H9 (cell line): Measurements from ENCODE around the gene YLPM1. TPM values are rescaled to one million over a fixed set of nuclear protein-coding genes. Genes with fewer than 3 reads are reported as not detected.

Source experiments
- DNase-seq: peaks from one replicate; pipeline ENCODE4 v3.0.0-alpha.2; 2017
- H2AFZ ChIP-seq: one replicate; pipeline ENCODE4 v1.6.1; 2013; ENCODE audit warnings: mild to moderate bottlenecking, low read length, control low read depth, moderate library complexity
- H2AK5ac ChIP-seq: 2 replicates; pipeline ENCODE4 v1.6.1; 2013; ENCODE audit warnings: low read length, control low read depth, mixed read lengths; ENCODE audit not compliant: insufficient read length
- H2BK120ac ChIP-seq: one replicate; pipeline ENCODE4 v1.6.1; 2013; ENCODE audit warnings: low read depth, mild to moderate bottlenecking, low read length, control low read depth, inconsistent platforms; ENCODE audit not compliant: poor library complexity, severe bottlenecking
- H2BK12ac ChIP-seq: 2 replicates; pipeline ENCODE4 v1.6.1; 2013; ENCODE audit warnings: low read length, control low read depth, mixed read lengths, low read depth; ENCODE audit not compliant: insufficient read length
- H2BK15ac ChIP-seq: 2 replicates; pipeline ENCODE4 v1.6.1; 2013; ENCODE audit warnings: low read depth, low read length, control low read depth
- H2BK20ac ChIP-seq: one replicate; pipeline ENCODE4 v1.6.1; 2013; ENCODE audit warnings: low read depth, mild to moderate bottlenecking, low read length, control low read depth, inconsistent platforms; ENCODE audit not compliant: poor library complexity, severe bottlenecking
- H2BK5ac ChIP-seq: 2 replicates; pipeline ENCODE4 v1.6.1; 2013; ENCODE audit warnings: low read length, control low read depth, mixed read lengths; ENCODE audit not compliant: insufficient read length
- H3K14ac ChIP-seq: 2 replicates; pipeline ENCODE4 v1.6.1; 2013; ENCODE audit warnings: low read length, control low read depth; ENCODE audit not compliant: insufficient read depth
- H3K18ac ChIP-seq: 2 replicates; pipeline ENCODE4 v1.6.1; 2013; ENCODE audit warnings: low read depth, mild to moderate bottlenecking, mixed read lengths, low read length, control low read depth; ENCODE audit not compliant: insufficient read length
- H3K23ac ChIP-seq: 2 replicates; pipeline ENCODE4 v1.6.1; 2013; ENCODE audit warnings: low read length, control low read depth, mixed read lengths, low read depth; ENCODE audit not compliant: insufficient read length
- H3K23me2 ChIP-seq: 2 replicates; pipeline ENCODE4 v1.6.1; 2013; ENCODE audit warnings: low read depth, mild to moderate bottlenecking, mixed read lengths, low read length, control low read depth; ENCODE audit not compliant: insufficient read length, poor library complexity, severe bottlenecking
- H3K27ac ChIP-seq: 2 replicates; pipeline ENCODE4 v1.5.1; 2013; ENCODE audit warnings: low read length, control low read depth, mixed read lengths, low read depth; ENCODE audit not compliant: insufficient read length
- H3K27me3 ChIP-seq: 2 replicates; pipeline ENCODE4 v1.6.1; 2013; ENCODE audit warnings: low read length, control low read depth, inconsistent platforms; ENCODE audit not compliant: insufficient read depth
- H3K4ac ChIP-seq: 2 replicates; pipeline ENCODE4 v1.6.1; 2013; ENCODE audit warnings: low read depth, mild to moderate bottlenecking, control low read depth, inconsistent platforms, low read length, moderate library complexity
- H3K4me1 ChIP-seq: 2 replicates; pipeline ENCODE4 v1.6.1; 2013; ENCODE audit warnings: low read length, control low read depth, inconsistent platforms; ENCODE audit not compliant: insufficient read depth
- H3K4me2 ChIP-seq: 2 replicates; pipeline ENCODE4 v1.6.1; 2013; ENCODE audit warnings: low read length, control low read depth, mixed read lengths; ENCODE audit not compliant: insufficient read length, insufficient read depth
- H3K56ac ChIP-seq: 2 replicates; pipeline ENCODE4 v1.6.1; 2013; ENCODE audit warnings: low read depth, mild to moderate bottlenecking, mixed read lengths, low read length, control low read depth; ENCODE audit not compliant: insufficient read length
- H3K79me1 ChIP-seq: 2 replicates; pipeline ENCODE4 v1.6.1; 2013; ENCODE audit warnings: low read depth, mild to moderate bottlenecking, moderate library complexity, low read length, control low read depth, inconsistent platforms; ENCODE audit not compliant: insufficient read depth, poor library complexity, severe bottlenecking
- H3K79me2 ChIP-seq: 2 replicates; pipeline ENCODE4 v1.6.1; 2013; ENCODE audit warnings: low read length, control low read depth, inconsistent platforms; ENCODE audit not compliant: insufficient read depth
- H3K9ac ChIP-seq: 2 replicates; pipeline ENCODE4 v1.6.1; 2013; ENCODE audit warnings: low read length, control low read depth, mixed read lengths; ENCODE audit not compliant: insufficient read length; ENCODE audit errors: extremely low read depth
- H3K9me3 ChIP-seq: one replicate; pipeline ENCODE4 v1.6.1; 2013; ENCODE audit warnings: low read depth, low read length, inconsistent platforms; ENCODE audit not compliant: control insufficient read depth
- H3T11ph ChIP-seq: one replicate; pipeline ENCODE4 v1.6.1; 2013; ENCODE audit warnings: mild to moderate bottlenecking, low read length, control low read depth, inconsistent platforms
- H4K20me1 ChIP-seq: one replicate; pipeline ENCODE4 v1.6.1; 2013; ENCODE audit not compliant: control insufficient read depth, insufficient read length, insufficient read depth
- H4K5ac ChIP-seq: 2 replicates; pipeline ENCODE4 v1.6.1; 2013; ENCODE audit warnings: low read depth, mild to moderate bottlenecking, mixed read lengths, low read length, control low read depth; ENCODE audit not compliant: insufficient read length
- H4K8ac ChIP-seq: replicated peaks from 2 replicates; pipeline ENCODE4 v1.6.1; 2013; ENCODE audit warnings: low read length, control low read depth, mixed read lengths, low read depth; ENCODE audit not compliant: insufficient read length
- H4K91ac ChIP-seq: 2 replicates; pipeline ENCODE4 v1.6.1; 2013; ENCODE audit warnings: low read depth, mild to moderate bottlenecking, moderate library complexity, mixed read lengths, low read length, control low read depth; ENCODE audit not compliant: insufficient read length
- H3K27ac Mint-ChIP-seq, 3 experiments: 2 replicates in 2 of 3; 3 replicates in 1 of 3; pipeline ENCODE4 v1.8.0; 2020 to 2021; ENCODE audit warnings: mixed read lengths in 3 of 3, mild to moderate bottlenecking in 1 of 3, moderate library complexity in 1 of 3
- H3K27me3 Mint-ChIP-seq: 2 replicates; pipeline ENCODE4 v1.8.0; 2021; ENCODE audit warnings: low read depth, mild to moderate bottlenecking, moderate library complexity, mixed read lengths
- H3K36me3 Mint-ChIP-seq, 3 experiments: 2 replicates in 2 of 3; 3 replicates in 1 of 3; pipeline ENCODE4 v1.8.0; 2020 to 2021; ENCODE audit warnings: low read depth in 3 of 3, mixed read lengths in 3 of 3; ENCODE audit not compliant: insufficient read depth in 1 of 3
- H3K4me1 Mint-ChIP-seq, 2 experiments: 2 replicates each; pipeline ENCODE4 v1.8.0; 2020; ENCODE audit warnings: mixed read lengths in 2 of 2
- H3K4me3 Mint-ChIP-seq, 2 experiments: 2 replicates in 1 of 2; 3 replicates in 1 of 2; pipeline ENCODE4 v1.8.0; 2020 to 2021; ENCODE audit warnings: mild to moderate bottlenecking in 2 of 2, mixed read lengths in 2 of 2, moderate library complexity in 1 of 2
- H3K9me3 Mint-ChIP-seq, 2 experiments: 2 replicates in 1 of 2; 3 replicates in 1 of 2; pipeline ENCODE4 v1.8.0; 2020; ENCODE audit warnings: mild to moderate bottlenecking in 2 of 2, mixed read lengths in 2 of 2, moderate library complexity in 1 of 2
- CTCF ChIP-seq: fragments of 200-600 bp; sonication (generic); conservative IDR thresholded peaks from 3 replicates; pipeline ENCODE4 v1.8.0; 2021; ENCODE audit warnings: antibody characterized with exemption, mild to moderate bottlenecking
- WGBS: extraction: QIAGEN DNeasy Blood & Tissue Kit; methylation state at CpG from one replicate; pipeline ENCODE4 v1.1.7; 2013; ENCODE audit warnings: missing lambda C conversion rate, low lambda C conversion rate, mixed read lengths; ENCODE audit not compliant: insufficient read length; ENCODE audit errors: extremely low coverage; 5-methylcytosine and 5-hydroxymethylcytosine counted together
- total RNA-seq: library from RNA; stranded (reverse); gene quantifications from 2 replicates; pipeline ENCODE4 v1.2.1, GENCODE V29; 2021

YLPM1 gene
- total RNA-seq, 1 experiment from 2014 or later: 82.2 TPM

- TF ChIP-seq CTCF: no peak
- H3K56ac ChIP-seq: no peak overlapping the region
- H2BK20ac ChIP-seq: no peak overlapping the region
- H3K14ac ChIP-seq: no peak overlapping the region
- no peak overlapping the region for H3K9ac ChIP-seq
- no peak overlapping the region for H4K8ac ChIP-seq
- H3K4ac ChIP-seq: no peak overlapping the region
- Mint-ChIP-seq H3K9me3 (no peaks in the 10 kb centered on the region), H3K27ac (no peak overlapping the region; a peak in 1 of 7 replicates), H3K27me3 (no peaks in the 10 kb centered on the region), H3K4me1 (peaks cover 0 to 2% of the 10 kb centered on the region in 2 experiments; a peak in 1 of 4 replicates), H3K36me3 (peaks cover 0 to 13% (median 10%) of the 10 kb centered on the region in 3 experiments; a peak in 5 of 7 replicates), H3K4me3 (no peak overlapping the region)
- no peak overlapping the region for H2BK120ac ChIP-seq
- no peaks in the 10 kb centered on the region for H3K79me1 ChIP-seq
- H4K20me1 ChIP-seq: no peaks in the 10 kb centered on the region
- H4K5ac ChIP-seq: no peak overlapping the region
- no peaks in the 10 kb centered on the region for H3K4me1 ChIP-seq
- H2BK15ac ChIP-seq: no peak overlapping the region
- no peaks in the 10 kb centered on the region for H3K27me3 ChIP-seq
- H3K9me3 ChIP-seq: no peaks in the 10 kb centered on the region
- no peak overlapping the region for H2BK12ac ChIP-seq
- no peak overlapping the region for H2AFZ ChIP-seq
- H3K27ac ChIP-seq: no peak overlapping the region
- WGBS: no CpG with 5 or more reads among the region's 2 CpGs
- DNase-seq: no peak
- H3K23ac ChIP-seq: no peak overlapping the region
- H2BK5ac ChIP-seq: no peak overlapping the region
- no peak overlapping the region for H3K18ac ChIP-seq
- no peaks in the 10 kb centered on the region for H3K79me2 ChIP-seq
- no peaks in the 10 kb centered on the region for H3K23me2 ChIP-seq
- H3K4me2 ChIP-seq: no peak overlapping the region
- no peak overlapping the region for H3T11ph ChIP-seq
- H4K91ac ChIP-seq: no peak overlapping the region
- no peak overlapping the region for H2AK5ac ChIP-seq
These were observed 75.0 kb downstream of the YLPM1 start for GRCh38 chr14:74838166-74838565.
